IPS-18a (cell line): Measurements from ENCODE around the gene RPS15.

ENCODE experiments used
- H3K27ac ChIP-seq: one replicate; pipeline ENCODE4 v1.5.1; 2013; ENCODE audit warnings: low read length
- H3K27me3 ChIP-seq: one replicate; pipeline ENCODE4 v1.6.1; 2013; ENCODE audit warnings: mild to moderate bottlenecking, low read length; ENCODE audit not compliant: control insufficient read depth, insufficient read depth
- H3K36me3 ChIP-seq: one replicate; pipeline ENCODE4 v1.6.1; 2013; ENCODE audit warnings: low read depth, low read length; ENCODE audit not compliant: control insufficient read depth
- H3K4me1 ChIP-seq: one replicate; pipeline ENCODE4 v1.6.1; 2013; ENCODE audit warnings: low read depth, low read length; ENCODE audit not compliant: control insufficient read depth
- H3K4me3 ChIP-seq: one replicate; pipeline ENCODE4 v1.5.1; 2013; ENCODE audit warnings: low read length
- H3K9ac ChIP-seq: one replicate; pipeline ENCODE4 v1.6.1; 2013; ENCODE audit warnings: mild to moderate bottlenecking, low read length, moderate library complexity
- H3K9me3 ChIP-seq: one replicate; pipeline ENCODE4 v1.6.1; 2013; ENCODE audit warnings: low read depth, low read length; ENCODE audit not compliant: control insufficient read depth

The RPS15 gene

DNA sequence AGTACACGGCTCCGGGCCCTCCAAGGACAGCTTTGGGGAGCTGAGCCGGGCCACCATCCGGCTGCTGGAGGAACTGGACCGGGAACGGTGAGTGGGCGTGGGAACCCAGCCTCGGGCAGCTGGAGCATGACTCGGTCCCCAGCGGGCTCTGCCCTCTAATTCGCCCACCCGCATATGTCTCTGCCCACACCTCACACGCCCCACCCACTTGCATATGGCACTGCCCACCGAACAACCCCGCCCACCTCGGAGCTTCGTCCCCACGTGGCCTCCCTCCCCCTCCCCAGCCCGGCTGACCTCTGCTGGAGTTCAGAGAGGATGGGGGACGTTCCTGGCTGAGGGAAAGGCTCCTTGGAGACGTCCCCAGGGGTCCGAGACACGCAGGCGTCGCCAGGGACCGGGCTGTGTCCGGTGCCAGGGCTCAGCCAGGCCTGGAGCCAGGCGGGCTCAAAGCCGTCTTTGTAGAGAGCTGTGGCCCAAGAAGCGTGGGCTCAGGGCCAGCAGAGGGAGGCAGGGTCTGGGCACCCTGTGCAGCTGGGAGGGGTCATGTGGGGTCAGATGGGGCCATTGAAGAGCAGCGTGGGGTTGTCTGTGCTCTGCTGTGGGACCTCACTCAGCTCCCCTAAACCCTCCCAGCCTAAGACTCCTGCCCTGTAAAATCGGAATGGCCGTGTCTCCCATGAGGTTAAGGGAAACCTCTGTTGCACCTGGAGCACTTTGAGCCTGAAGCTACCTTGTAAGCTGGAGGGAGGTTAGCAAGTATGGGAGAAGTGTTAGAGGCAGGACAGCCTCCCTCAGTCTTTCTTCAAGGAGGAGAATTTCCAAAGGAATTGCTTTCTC is 15.5 kb downstream of the RPS15 start:
- no peak overlapping the region for H3K9ac ChIP-seq
- H3K27ac ChIP-seq: no peak overlapping the region
- H3K9me3 ChIP-seq: no peaks in the 10 kb centered on the region
- no peaks in the 10 kb centered on the region for H3K36me3 ChIP-seq
- H3K27me3 ChIP-seq: peaks cover 98% of the 10 kb centered on the region
- peaks cover 7% of the 10 kb centered on the region for H3K4me1 ChIP-seq
- no peak overlapping the region for H3K4me3 ChIP-seq

DNA sequence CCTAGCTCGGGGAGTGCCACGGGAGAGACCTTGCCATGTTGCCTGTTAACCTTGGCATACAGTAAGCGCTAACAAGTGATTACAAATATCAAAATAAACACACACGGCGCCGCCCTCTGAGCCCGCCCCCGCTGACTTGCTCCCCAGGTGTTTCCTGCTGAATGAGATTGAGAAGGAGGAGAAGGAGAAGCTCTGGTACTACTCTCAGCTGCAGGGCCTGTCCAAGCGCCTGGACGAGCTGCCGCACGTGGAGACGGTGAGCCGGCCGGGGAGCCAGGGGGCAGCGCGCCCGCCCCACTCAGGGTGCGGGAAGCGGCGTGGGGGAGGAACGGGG is 16.8 kb downstream of the RPS15 start:
- no peaks in the 10 kb centered on the region for H3K9me3 ChIP-seq
- no peak overlapping the region for H3K27ac ChIP-seq
- no peak overlapping the region for H3K9ac ChIP-seq
- H3K4me1 ChIP-seq: peaks cover 7% of the 10 kb centered on the region
- H3K27me3 ChIP-seq: peaks cover 98% of the 10 kb centered on the region
- H3K4me3 ChIP-seq: no peak overlapping the region
- no peaks in the 10 kb centered on the region for H3K36me3 ChIP-seq

DNA sequence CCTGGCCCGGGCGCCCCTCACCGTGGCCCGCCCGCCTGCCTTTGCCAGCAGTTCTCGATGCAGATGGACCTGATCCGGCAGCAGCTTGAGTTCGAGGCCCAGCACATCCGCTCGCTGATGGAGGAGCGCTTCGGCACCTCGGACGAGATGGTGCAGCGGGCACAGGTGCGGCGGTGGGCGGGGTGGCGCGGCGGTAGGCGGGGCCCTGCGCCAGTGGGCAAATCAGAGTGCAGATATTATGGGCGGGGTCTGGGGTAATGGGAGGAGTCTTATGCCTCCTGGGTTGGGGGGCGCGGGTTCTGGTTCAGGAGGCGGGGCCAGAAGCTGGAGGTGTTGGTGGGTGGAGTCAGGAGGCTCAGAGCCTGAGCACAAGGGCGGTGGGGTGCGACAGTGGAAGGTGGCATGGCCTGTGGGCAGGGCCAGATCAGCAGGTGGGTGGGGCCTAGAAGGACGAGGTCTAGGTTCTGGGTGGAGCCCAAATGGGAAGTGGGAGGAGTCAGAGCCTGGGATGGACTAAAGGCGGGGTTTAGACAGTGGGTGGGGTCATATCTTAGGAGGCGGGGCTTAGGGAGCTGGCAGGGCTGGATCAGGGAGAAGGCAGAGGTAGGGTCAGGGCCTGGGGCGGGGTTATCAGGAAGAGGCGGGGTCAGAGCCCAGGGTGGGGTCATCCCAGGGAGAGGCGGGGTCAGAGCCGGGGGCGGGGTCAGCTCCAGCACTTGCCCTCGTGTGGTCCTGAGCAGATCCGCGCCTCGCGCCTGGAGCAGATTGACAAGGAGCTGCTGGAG is 17.3 kb downstream of the RPS15 start:
- no peak overlapping the region for H3K9ac ChIP-seq
- peaks cover 95% of the 10 kb centered on the region for H3K27me3 ChIP-seq
- peaks cover 7% of the 10 kb centered on the region for H3K4me1 ChIP-seq
- no peak overlapping the region for H3K27ac ChIP-seq
- H3K9me3 ChIP-seq: no peaks in the 10 kb centered on the region
- no peak overlapping the region for H3K4me3 ChIP-seq
- H3K36me3 ChIP-seq: no peaks in the 10 kb centered on the region

DNA sequence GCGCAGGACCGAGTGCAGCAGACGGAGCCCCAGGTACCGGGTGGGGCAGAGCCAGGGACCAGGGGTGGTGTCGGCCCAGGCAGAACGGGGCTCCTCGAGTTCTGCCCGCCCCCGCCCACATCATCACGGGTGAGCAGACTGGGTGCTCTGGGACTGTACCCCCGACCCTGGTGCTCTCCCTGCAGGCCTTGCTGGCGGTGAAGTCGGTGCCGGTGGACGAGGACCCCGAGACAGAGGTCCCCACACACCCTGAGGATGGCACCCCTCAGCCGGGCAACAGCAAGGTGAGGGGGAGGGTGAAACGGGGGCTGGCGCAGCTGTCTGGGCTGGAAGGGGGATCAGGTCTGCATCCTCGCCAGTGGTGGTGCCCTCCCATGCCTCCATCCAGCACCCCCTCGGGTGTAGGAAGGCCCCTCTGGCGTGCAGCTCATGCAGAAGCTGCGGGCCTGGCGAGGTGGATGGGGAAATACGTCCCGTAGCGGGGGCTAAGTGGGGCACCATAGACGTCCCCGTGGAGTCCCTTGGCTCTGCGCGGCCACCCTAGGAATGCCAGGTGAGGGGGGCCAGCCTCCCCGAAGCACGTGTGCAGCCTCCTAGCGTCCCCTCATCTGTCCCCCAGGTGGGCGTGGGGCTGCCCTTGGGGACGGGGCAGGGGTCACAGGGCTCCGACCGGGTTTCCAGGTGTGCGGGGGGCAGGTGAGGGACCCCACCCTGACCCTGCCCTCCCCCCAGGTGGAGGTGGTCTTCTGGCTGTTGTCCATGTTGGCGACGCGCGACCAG is 18.1 kb downstream of the RPS15 start:
- H3K4me1 ChIP-seq: peaks cover 7% of the 10 kb centered on the region
- H3K27me3 ChIP-seq: peaks cover 87% of the 10 kb centered on the region
- H3K27ac ChIP-seq: no peak overlapping the region
- no peaks in the 10 kb centered on the region for H3K36me3 ChIP-seq
- H3K9ac ChIP-seq: no peak overlapping the region
- no peak overlapping the region for H3K4me3 ChIP-seq
- no peaks in the 10 kb centered on the region for H3K9me3 ChIP-seq

DNA sequence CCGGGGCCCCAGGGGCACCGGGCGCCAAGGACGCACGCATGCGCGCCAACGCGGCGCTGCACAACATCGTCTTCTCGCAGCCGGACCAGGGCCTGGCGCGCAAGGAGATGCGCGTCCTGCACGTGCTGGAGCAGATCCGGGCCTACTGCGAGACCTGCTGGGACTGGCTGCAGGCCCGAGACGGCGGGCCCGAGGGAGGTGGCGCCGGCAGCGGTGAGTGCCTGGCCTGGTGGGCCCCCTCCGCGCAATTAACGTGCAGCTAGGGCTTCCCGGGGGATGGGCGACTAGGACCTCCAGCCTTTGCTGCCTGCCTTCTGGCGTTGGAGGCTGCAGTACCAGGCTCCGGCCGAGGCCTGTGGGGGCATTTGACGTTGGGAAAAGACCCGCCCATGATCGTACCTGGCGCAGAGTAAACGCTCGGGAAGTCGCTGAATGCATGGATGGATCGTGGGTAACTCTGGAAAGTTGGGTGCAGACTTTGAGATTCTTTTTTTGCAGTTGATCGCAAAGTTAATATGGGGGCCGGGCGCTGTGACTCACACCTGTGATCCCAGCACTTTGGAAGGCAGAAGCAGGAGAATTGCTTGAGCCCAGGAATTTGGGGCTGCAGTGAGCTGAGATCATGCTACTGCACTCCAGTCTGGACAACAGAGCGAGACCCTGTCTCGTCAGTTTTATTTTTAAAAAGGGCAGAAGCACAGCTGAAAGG is 19.0 kb downstream of the RPS15 start:
- Histone ChIP-seq H3K4me3 (no peak overlapping the region), H3K27me3 (peaks cover 79% of the 10 kb centered on the region), H3K27ac (no peak overlapping the region), H3K4me1 (peaks cover 6% of the 10 kb centered on the region), H3K9me3 (no peaks in the 10 kb centered on the region), H3K9ac (no peak overlapping the region), H3K36me3 (no peaks in the 10 kb centered on the region)

DNA sequence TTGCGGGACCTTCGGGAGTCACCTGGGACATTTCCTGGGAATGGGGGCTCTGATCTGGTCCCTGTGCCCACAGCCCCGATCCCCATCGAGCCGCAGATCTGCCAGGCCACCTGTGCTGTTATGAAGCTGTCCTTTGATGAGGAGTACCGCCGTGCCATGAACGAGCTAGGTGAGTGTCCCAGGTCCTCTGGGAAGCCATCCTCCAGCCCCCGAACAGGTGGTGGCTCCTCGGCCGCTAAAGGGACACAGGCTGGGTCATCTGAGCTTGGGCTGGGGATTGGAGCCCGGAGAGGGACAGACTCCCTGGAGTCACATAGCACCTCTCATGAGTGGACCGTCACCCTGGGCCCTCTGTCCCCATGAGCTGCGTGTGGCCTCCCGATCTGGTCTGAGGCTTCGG is 19.7 kb downstream of the RPS15 start:
- peaks cover 72% of the 10 kb centered on the region for H3K27me3 ChIP-seq
- H3K36me3 ChIP-seq: no peaks in the 10 kb centered on the region
- no peaks in the 10 kb centered on the region for H3K9me3 ChIP-seq
- H3K27ac ChIP-seq: no peak overlapping the region
- H3K4me3 ChIP-seq: no peak overlapping the region
- H3K4me1 ChIP-seq: no peaks in the 10 kb centered on the region
- H3K9ac ChIP-seq: no peak overlapping the region

DNA sequence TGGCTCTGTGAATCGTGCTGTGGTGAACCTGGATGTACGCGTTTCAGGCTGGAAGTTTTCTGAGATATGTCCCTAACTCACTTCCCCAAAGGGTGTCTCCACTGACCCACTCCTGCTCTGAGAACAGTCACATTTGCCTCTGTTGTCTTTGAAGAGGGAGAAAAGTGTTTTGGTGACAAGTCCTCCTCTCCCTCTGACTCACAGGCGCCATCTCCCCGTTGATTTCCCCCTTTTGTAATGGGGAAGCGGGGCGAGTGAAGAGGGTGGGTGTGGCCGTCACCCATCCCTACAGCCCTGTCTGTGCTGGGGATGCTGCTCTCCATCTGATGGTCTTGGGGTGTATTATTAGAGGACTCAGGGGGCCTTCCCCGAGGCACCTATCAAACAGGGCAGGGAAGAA is 21.3 kb downstream of the RPS15 start:
- H3K9me3 ChIP-seq: no peaks in the 10 kb centered on the region
- H3K27ac ChIP-seq: no peak overlapping the region
- peaks cover 71% of the 10 kb centered on the region for H3K27me3 ChIP-seq
- H3K9ac ChIP-seq: no peak overlapping the region
- H3K36me3 ChIP-seq: no peaks in the 10 kb centered on the region
- no peak overlapping the region for H3K4me3 ChIP-seq
- no peaks in the 10 kb centered on the region for H3K4me1 ChIP-seq

DNA sequence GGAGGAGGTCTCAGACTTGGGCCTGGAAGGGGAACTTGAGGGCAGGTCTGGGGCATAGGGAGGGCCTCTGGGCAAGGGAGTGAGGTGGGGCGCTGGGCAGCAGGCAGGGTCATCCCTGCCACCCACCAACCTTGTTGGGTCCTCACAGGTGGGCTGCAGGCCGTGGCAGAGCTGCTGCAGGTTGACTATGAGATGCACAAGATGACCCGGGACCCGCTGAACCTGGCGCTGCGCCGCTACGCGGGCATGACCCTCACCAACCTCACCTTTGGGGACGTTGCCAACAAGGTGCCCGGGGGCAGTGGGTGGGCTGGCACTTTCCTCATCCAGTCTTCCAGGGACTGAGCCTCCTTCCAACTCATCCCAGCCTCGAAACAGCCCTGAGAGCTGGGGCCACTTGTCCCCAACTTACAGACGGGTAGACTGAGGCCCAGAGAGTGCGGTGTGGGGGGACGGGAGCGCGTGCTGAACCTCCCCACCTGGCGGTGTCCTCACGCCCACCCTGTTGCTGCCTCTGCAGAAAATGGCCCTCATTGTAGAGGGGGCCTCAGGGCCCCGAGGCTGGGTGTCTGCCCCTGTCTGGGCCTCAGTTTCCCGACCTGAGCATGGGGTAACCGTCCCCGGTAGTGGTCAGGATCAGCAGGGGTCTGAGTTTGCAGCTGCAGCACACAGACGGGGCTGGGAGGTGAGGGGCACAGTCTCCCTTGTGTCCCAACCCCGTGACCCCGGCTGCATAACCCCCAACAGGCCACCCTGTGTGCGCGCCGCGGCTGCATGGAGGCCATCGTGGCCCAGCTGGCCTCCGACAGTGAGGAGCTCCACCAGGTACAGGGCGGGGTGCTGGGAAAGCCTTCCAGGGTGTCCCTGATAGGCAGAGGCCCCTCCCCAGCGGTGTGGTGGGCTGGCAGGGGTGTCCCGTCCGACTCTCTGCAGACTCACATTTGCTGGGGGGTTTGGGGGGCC is 22.1 kb downstream of the RPS15 start:
- no peak overlapping the region for H3K9ac ChIP-seq
- no peaks in the 10 kb centered on the region for H3K4me1 ChIP-seq
- H3K27ac ChIP-seq: no peak overlapping the region
- H3K9me3 ChIP-seq: no peaks in the 10 kb centered on the region
- no peak overlapping the region for H3K4me3 ChIP-seq
- no peaks in the 10 kb centered on the region for H3K36me3 ChIP-seq
- H3K27me3 ChIP-seq: peaks cover 71% of the 10 kb centered on the region

DNA sequence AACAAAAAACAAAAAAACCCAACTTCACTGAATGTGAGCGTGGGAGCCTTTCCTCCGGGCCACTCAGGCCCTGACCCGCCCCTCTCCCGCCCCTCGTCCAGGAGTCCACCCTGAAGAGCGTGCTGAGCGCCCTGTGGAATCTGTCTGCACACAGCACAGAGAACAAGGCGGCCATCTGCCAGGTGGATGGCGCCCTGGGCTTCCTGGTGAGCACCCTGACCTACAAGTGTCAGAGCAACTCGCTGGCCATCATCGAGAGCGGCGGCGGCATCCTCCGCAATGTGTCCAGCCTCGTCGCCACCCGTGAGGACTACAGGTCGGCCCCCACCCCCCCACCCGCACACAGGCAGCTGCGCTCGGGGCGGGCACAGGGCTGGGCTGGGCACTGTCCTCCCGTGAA is 23.7 kb downstream of the RPS15 start:
- no peaks in the 10 kb centered on the region for H3K4me1 ChIP-seq
- no peak overlapping the region for H3K27ac ChIP-seq
- H3K9me3 ChIP-seq: no peaks in the 10 kb centered on the region
- peaks cover 72% of the 10 kb centered on the region for H3K27me3 ChIP-seq
- no peaks in the 10 kb centered on the region for H3K36me3 ChIP-seq
- H3K9ac ChIP-seq: no peak overlapping the region
- H3K4me3 ChIP-seq: no peak overlapping the region

DNA sequence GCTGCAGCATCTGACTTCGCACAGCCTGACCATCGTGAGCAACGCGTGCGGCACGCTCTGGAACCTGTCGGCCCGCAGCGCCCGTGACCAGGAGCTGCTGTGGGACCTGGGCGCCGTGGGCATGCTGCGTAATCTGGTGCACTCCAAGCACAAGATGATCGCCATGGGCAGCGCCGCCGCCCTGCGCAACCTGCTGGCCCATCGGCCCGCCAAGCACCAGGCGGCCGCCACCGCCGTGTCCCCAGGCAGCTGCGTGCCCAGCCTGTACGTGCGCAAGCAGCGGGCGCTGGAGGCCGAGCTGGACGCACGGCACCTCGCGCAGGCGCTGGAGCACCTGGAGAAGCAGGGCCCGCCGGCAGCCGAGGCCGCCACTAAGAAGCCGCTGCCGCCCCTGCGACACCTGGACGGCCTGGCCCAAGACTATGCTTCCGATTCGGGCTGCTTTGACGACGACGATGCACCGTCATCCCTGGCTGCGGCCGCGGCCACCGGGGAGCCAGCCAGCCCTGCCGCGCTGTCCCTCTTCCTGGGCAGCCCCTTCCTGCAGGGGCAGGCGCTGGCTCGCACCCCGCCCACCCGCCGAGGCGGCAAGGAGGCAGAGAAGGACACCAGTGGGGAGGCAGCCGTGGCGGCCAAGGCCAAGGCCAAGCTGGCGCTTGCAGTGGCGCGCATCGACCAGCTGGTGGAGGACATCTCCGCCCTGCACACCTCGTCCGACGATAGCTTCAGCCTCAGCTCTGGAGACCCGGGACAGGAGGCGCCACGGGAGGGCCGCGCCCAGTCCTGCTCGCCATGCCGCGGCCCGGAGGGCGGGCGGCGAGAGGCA is 27.2 kb downstream of the RPS15 start:
- Histone ChIP-seq H3K4me1 (no peaks in the 10 kb centered on the region), H3K4me3 (no peak overlapping the region), H3K36me3 (no peaks in the 10 kb centered on the region), H3K9me3 (no peaks in the 10 kb centered on the region), H3K27me3 (peaks cover 74% of the 10 kb centered on the region), H3K9ac (no peak overlapping the region), H3K27ac (no peak overlapping the region)
